CD4-positive, alpha-beta T cell treated with Interleukin-17A for 1 hour (primary cell): ENCODE measurements around the gene VANGL1.

Experiments
- DNase-seq: peaks from one replicate; pipeline ENCODE4 v3.0.0-alpha.2; 2020

VANGL1 gene

DNA sequence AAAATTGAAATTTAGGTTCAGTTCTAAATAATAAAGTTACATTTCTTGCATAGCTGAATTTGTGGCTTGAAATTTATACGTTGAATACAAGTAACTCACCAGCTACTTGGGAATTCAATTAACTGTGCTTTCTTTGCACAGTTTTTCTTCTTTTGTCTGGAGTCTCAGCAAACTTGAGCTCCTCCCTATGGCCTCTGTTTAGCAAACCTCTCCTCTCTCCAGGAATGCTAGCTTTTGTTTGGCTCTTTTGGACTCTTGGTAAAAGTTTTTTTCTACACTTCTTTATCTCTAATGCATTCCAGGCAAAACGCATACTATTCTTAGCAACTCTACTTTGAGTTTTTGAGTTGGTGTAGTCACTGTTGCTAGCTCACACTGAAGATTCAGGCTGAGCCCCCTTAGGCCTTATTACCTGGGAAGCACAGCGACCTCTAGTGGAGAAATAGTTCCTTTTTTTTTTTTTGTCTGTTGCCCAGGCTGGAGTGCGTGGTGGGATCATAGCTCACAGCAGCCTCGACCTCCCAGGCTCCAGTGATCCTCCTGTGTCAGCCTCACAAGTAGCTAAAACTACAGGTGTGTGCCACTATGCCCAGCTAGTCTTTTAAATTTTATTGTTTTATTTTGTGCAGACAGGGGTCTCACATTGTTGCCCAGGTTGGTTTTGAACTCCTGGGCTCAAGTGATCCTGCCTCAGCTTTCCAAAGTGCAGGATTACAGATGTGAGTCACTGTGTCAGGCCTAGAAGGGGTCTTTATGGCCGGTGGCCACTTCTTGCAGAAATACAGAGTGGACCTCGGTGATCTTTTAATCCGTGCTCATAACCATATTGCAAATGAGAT, 65.0 kb downstream of the VANGL1 start:
- peak; percentile 13 for DNase-seq

DNA sequence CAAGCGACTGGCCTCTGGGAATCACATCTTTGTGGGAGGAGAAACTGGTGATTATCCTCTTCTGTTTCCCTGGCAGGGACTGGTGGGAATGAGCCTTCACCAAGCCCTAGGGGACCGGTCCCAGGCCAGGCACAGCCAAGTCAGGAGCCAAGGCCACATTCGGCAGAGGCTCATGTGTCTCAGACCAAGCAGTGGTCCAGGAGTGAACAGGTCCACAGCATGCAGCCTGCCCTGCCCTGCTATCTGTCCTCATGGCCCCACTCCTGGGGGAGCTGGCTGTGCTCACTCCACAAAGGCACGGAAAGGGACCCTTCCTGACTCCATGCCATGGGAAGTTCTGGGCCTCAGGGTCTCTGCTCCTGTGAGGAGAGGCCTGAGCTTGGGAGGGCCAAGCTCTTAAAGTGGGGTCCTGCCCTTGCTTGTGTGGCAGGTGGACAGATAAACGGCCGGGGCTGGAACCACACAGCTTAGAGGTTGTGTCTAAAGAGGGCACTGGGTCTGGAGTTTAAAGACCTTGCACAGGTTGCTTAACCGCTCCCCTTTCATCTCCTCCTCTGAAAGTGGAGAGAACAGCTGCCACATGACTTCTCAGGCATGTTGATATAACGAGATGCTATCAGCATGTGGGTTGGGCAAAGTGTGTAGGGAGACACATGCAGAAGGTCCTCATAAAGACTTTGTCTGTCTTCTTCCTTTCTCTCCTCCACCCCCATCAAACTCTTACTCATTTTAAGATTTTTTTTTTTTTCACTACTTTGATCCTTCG, 69.3 kb downstream of the VANGL1 start:
- no peak for DNase-seq

DNA sequence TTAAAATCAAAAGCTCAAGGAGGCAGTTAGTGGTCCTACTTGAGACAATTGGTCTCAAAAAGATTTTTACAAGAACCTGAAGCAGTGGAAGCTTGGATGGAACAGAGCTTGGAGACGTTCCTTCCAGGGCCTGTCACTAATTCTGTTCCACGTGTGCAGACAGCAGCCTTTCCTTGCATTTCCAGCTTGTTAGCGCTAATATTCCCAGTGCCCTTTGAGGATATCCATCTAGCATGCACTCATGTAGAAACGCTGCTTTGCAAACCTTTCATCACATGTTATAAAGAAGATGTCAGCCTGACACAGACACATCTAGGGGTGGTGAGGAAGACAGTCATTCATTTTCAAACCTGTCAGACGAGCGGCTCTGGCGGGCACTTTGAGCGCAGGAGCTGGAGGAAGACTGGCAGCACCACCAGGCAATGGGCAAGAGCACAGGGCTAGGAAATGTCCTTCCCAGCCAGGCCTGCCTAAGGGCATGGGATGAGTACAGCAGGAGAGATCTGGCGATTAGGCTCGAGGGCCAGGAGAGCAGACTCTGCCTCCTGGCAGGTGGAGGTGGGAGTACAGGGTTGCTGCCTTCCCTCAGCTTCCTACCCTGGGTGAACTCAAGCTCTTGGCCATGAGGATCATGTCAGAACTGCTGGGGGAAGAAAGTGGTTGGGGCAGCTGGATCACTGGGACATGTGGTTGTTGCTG, 71.3 kb downstream of the VANGL1 start:
- DNase-seq = no peak

DNA sequence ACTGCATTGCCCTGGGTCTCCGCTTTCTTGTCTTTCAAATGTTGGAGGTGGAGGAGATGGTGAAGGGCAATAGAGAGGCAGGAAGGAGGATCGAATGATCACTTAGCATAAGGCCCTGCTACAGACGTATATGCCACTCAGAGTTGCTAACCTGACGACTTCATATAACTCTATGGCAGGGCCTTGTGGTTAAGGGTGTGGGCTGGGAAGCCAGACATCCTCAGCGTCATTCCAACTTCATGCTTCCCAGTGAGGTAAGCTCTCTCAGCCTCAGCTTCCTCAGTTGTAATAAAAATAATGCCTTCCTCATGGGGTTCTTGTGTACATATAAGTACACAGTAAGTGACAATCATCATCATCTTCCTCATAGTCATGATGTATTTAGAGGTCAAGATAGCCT, 72.1 kb downstream of the VANGL1 start:
- no peak for DNase-seq

DNA sequence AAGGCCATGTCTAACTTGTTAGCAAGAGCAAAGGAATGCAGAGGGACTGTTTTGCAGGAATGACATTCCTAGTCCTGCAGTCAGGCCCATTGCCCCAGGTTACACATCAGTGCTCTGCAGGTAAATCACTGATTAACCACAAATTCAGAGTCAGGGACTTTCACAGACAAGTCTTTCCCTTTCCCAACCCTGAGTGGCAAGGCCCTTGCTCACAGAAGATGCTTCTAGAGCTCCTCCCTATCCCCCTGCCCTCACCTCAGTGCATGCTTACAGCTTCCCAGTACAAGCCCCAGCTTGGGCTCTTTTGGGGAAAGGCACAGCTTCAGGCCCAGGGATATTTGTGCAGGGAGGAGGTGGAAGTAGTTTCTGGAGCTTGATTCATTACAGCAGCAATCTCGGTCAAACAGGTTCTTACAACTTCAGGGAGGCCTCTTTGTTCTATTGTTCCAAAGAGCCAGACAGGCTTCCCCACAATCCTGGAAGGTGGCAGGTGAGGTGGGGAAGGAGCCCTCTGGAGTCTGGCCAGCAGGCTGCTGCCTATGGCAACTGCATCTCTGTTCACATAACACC, 72.9 kb downstream of the VANGL1 start:
- no peak for DNase-seq

DNA sequence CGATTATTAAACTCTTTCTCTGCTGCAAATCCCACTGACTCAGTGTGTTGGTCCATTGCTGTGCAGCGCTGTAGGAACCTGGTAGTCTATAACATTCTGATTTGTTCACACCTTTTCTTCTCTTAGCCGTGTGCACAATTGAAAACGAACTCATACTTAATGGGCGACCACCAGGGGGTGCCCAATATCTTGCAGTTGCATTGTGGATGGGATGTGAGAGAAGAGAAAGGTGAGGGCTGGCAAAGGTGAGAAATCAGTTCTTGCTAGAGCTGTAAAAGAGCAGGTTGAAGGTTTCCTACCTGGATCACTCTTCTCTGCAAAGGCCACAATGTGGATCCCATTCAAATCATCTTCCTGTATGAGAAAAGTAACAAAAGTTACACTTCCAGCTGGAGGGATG, 75.8 kb downstream of the VANGL1 start:
- peak; percentile 9 for DNase-seq

DNA sequence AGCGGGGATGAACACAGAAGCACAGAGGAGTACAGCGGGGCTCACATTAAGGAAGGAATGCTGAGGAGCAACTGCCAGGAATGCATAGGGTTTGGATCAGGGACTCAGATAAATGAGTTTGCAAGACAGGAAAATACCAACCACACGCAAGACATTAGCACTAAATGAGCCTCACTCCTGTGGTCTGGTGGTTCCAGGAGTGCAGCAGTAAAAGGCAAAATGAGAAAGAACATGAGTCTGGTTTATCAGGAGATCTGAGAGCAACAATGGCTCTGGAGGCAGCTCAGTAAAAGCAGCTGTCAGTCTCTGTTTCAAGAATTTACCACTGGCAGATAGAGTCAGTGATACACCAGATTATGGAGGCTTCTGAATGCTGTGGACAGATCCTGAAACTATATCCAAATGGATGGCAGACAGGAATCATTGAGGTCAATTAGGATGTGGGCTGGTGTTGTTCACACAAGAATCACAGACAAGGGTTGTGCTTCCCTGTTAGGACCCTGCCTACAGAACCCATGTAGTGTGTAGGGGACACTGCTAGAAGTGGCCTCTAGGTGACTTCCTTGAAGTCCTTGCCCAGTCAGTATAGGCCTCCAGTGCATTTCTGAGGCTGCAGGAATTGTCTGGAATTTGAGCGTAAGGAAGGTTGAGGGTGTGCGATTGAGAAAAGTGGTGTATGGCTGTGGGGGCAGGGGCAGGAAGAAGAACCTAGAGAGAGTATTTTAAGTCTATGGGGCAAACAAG, 76.4 kb downstream of the VANGL1 start:
- no peak for DNase-seq

DNA sequence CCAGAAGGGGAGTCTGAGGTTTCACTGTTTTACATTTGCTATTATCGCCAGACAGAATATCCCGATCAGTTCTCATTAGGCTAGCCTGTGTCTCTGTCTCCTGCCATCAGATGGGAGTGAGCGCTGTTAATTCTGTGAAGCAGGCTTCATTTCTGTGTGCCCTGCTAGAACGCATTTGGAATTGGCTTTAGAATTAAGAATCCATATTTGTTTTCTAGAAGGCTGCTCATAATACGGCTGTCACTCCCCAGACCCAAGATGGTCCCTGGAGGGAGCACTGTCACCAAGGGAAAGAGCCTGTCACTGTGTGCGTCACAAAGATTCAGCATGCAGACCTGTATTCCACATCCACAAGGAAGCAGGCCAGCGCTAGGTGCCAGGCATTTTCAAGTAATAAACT, 77.5 kb downstream of the VANGL1 start:
- no peak for DNase-seq

DNA sequence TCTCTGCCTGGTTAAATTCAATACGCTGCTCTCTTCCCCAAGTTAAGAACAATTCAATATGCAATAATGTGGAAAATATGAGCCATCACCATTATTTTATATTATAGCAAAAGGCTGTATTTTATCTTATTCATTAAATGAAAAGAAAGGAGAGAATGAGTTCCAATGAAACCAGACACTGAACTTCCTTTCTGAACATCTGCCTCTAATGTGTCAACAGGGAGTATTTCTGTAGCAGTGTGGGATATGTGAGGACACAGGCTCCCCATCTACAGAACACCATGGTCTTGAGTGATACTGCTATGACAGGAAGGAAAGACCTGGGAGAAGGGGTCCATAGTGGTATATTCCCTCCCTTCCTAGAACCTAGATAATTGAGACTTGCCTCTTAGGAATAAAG, 80.5 kb downstream of the VANGL1 start:
- no peak for DNase-seq

DNA sequence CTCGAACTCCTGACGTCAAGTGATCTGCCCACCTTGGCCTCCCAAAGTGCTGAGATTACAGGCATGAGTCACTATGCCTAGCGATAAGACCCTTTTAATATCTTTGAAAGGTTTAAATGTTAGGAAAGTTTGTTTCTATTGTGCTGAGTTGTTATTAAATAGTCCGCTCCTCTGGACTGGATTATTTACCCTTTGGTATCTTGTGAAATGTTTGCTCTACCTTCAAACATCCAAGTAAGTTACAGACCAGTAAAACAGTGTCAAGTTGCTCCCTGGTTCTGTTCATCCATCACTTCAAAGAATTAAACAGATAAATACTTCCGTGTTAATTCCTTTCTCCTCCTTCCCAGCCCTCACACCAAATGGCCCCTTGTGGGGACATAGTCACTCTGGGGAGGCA, 82.0 kb downstream of the VANGL1 start:
- DNase-seq = no peak

DNA sequence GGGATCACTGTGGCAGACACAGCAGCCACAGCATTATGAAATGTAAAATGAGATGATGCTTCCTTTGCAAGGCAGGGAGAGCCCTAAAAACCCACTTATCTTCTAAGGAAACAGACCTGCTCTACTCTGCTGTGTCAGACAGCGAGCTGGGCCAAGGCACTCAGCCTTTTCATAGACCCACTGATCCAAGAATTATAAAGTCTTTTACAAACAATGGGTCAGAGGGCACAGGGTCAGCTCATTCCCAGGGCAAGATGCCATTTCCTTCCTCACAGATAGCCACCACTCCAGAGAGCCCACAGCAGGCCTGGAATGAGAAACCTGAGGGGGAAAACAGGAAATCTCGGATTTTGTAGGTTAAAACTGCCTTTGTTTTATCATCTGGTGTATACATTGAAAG, 83.8 kb downstream of the VANGL1 start:
- DNase-seq = no peak

DNA sequence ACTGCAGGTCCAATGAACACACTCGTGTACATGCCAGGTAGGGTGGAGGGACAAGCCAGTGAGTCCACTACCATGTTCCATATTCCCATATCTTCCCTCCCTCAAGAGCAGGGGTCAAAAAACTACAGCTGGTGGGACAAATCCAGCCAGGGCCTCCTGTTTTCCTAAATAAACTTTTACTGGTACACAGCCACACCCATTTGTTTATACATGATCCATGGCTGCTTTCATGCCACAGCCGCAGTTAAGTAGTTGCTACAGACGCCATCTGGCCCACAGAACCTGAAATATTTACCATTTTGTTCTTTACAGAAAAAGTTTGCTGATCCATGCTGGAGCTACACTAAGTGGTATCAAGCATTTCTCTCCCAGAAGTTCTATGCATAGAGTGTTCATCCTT, 84.4 kb downstream of the VANGL1 start:
- DNase-seq = no peak

DNA sequence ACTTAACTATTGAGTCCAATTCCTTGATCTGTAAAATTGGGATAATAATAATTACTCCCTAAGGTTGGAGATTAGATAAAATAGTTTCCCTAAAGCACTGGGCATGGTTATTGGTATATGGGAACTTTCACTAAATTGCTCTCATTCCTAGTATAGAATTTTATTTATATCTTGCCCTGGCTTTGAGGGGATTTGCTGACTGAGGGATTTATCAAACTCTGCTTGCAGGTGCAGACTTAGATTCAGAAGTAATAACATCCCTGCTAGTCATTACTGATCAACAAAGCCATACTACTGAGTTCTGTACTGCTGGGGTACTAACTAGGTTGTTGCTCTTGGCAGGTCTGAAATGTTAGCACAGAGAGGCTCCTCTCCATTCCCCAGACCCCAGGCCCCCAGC, 84.8 kb downstream of the VANGL1 start:
- no peak for DNase-seq

DNA sequence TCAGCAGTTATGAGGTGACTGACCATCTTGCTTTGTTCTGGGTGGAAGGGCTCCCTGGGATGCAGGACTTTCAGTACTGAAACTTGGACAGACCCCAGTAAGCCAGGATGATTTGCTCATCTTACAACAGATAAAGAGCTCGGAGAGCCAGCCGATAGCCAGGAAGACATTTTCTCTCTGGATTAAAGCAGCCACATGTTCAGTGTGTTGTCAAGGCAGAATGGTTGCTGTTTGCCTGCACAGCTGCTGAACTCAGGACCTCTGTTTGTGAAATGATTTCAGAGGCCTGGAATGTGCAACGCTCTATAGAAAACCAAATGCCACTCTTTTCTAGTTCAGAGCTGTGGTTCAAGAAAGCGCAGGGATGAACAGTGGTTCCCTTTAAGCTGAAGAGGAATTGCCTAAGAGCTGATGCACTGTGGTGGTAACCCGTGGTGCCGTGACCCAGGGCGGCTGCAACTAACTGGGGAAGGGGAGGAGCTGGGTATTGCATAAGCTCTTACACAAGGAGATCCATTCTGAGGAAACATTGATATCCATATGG, 86.0 kb downstream of the VANGL1 start:
- peak; percentile 7 for DNase-seq

DNA sequence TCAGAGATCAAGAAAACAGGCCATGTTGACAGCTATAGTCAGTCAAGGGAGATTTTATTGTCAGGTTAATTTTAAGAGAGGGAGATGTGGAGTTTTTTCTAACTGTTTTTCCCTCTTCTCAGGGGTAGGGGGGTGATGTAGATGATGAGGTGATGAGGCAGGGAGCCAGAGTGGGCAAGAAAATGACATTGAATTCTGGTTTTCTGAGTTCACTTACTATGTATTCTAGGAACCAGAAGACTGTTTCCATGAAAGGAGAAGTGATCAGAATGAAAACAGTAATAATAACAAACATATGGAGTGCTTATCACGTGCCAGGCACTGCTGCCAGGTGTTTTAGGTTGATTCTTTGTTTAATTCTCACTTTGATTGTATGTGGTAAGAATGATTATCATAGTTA, 86.6 kb downstream of the VANGL1 start:
- DNase-seq = no peak

DNA sequence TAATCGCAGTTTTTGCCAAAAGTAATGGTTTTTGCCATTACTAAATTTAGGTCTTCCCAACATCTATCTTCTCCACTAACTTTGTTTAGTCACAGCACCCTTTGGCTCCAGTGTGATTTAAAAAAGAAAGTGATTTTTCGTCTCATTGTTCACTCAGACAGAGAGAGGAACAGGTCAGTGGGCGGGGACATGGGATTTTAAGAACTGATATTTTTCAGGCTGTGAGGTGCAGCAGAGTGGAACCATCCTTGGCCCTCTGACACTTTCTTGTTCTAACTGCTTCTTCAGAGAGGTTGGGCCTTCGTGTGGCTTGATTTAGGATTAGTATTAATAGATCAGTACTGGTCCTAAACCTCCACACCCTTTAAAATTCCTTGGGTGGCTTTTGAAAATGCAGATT, 88.0 kb downstream of the VANGL1 start:
- no peak for DNase-seq

DNA sequence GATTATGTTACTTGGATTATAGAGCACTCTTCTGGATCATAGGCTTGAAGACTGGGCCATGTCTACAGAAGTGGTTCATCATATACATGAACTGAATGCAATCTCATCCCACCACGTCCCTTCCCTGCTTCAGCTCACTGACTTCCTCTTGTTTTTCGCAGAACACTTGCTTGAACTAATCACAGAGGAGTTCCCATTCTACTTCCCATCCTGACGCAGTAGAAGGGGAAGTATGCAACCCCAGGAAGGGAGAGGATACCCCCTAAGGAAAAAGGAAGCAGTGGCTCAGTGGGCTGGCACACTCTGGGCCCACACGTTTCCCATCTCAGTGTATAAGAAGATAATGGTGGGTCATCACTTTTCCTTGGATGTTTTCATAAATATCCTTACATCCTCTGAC, 90.5 kb downstream of the VANGL1 start:
- DNase-seq = no peak

DNA sequence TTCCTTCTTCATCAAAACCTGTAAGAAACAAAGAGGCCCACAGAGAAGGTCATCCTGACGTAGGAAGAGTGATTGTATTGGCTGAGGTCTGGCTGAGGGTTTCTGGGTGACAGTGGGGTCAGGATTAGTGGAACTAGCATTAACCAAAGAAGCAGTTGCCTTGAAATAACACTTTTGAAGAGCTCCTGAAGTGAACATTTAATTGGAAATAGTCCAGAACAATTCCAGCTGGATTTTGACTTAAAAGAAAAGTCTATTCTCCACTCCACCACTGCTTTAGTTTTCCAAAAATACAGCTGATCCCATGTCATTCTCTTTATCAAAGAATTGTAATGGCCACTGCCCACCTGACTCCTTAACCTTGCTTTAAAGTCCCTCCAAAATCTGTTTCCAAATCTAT, 99.0 kb downstream of the VANGL1 start:
- DNase-seq = no peak

DNA sequence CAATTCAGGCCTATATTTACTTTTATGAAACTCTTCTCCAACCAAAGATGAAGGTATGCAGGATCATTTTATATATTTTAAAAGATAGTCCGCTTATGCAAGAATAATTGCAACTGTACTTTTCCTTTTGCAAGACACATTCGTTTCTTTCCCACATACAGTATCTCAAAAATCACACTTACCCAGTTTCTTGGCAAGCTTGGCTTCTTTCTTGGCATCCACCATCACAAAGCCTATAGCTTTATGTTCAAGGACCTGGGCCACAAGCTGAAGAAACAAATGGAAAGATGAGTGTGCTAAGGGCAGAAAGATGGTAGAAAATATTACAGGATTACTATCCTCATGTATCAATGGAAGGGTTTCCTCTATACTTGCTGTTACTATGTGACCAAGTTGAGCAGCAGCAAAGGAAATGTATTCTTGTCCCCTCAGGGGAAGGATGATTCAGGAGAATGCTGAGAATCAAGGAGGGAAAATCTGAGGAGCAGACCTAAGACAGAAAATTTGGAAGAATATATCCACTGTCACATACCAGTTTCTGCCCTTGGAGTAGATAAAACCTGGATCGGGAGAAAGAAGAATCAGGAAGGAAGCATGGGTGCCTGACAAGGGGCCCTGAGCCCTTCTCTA, 103.0 kb downstream of the VANGL1 start:
- DNase-seq = no peak

DNA sequence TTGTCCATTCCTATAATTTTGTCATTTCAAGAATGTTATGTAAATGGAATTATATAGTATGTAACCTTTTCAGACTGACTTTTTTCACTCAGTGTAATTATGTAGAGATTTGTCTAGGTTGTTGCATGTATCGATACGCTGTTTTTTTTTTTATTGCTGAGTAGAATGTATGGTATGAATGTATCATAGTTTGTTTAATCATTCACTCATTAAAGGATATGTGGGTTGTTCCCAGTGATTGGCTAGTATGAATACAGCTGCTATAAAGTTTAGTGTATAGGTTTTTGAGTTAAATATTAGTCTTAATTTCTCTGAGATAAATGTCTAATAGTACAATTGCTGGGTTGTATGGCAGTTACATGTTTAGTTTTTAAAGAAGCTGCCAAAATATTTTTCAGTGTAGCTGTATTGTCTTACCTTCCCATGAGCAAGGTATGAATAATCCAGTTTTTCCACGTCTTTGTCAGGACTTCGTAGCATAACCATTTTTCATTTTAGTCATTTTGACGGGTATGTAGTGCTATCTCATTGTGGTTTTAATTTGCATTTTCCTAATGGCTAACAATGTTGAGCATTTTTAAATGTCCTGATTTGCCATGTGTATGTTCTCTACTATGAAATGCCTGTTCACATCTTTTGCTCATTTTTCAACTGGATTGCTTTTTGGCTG, 104.4 kb downstream of the VANGL1 start:
- no peak for DNase-seq
